Mesothelial cell of epicardium (in vitro differentiated cells): ENCODE results near the gene THEMIS. TPM values are rescaled to one million over a fixed set of nuclear protein-coding genes. Genes with fewer than 3 reads are reported as not detected.
"Not testable (repeated sequence)": the region's sequence is repeated elsewhere in the genome, so short reads cannot be mapped to it uniquely, and the experiment has no call there.

Experiments used
- DNase-seq, 2 experiments: peaks; one replicate each; pipeline ENCODE4 v3.0.0; 2021; ENCODE audit warnings: low spot score in 2 of 2; ENCODE audit not compliant: unreplicated experiment in 2 of 2
- H3K27ac Mint-ChIP-seq: 2 replicates; pipeline ENCODE4 v1.8.0; 2021; ENCODE audit warnings: mixed read lengths
- H3K27me3 Mint-ChIP-seq: 2 replicates; pipeline ENCODE4 v1.8.0; 2021; ENCODE audit warnings: low read depth, mixed read lengths
- H3K36me3 Mint-ChIP-seq: 2 replicates; pipeline ENCODE4 v1.8.0; 2021; ENCODE audit warnings: mixed read lengths
- H3K4me1 Mint-ChIP-seq: 2 replicates; pipeline ENCODE4 v1.8.0; 2021; ENCODE audit warnings: mixed read lengths
- H3K4me3 Mint-ChIP-seq: 2 replicates; pipeline ENCODE4 v1.8.0; 2021; ENCODE audit warnings: mild to moderate bottlenecking, moderate library complexity, mixed read lengths
- H3K9me3 Mint-ChIP-seq: 2 replicates; pipeline ENCODE4 v1.8.0; 2021; ENCODE audit warnings: mixed read lengths
- CTCF ChIP-seq: fragments of 200-600 bp; sonication (generic); IDR thresholded peaks from one replicate; pipeline ENCODE4 v1.5.0; 2021; ENCODE audit warnings: antibody characterized with exemption; ENCODE audit not compliant: unreplicated experiment
- total RNA-seq: library from RNA; stranded (reverse); gene quantifications from 3 replicates; pipeline ENCODE4 v1.2.1, GENCODE V29; 2021

Gene THEMIS
- total RNA-seq, 1 donor from 2014 or later, result not detected

GRCh38 chr6:127933852-127934840 lies 33.3 kb upstream of the THEMIS start:
- no peak for DNase-seq
- Mint-ChIP-seq H3K4me1 (peaks cover 4% of the 10 kb centered on the region), H3K36me3 (no peaks in the 10 kb centered on the region), H3K27ac (no peak overlapping the region), H3K9me3 (peaks cover 10% of the 10 kb centered on the region), H3K4me3 (no peak overlapping the region), H3K27me3 (no peaks in the 10 kb centered on the region)
- no peak for TF ChIP-seq CTCF

GRCh38 chr6:127933137-127933536 lies 32.3 kb upstream of the THEMIS start:
- H3K27ac Mint-ChIP-seq, result no peak overlapping the region
- H3K9me3 Mint-ChIP-seq, result peaks cover 16% of the 10 kb centered on the region
- H3K27me3 Mint-ChIP-seq, result no peaks in the 10 kb centered on the region
- DNase-seq, result no peak
- H3K36me3 Mint-ChIP-seq, result peaks cover 2% of the 10 kb centered on the region
- H3K4me1 Mint-ChIP-seq, result no peaks in the 10 kb centered on the region
- no peak for TF ChIP-seq CTCF
- H3K4me3 Mint-ChIP-seq, result no peak overlapping the region

GRCh38 chr6:127932708-127933107 lies 31.9 kb upstream of the THEMIS start:
- H3K4me3 Mint-ChIP-seq, result no peak overlapping the region
- no peak overlapping the region for H3K27ac Mint-ChIP-seq
- H3K27me3 Mint-ChIP-seq, result no peaks in the 10 kb centered on the region
- peaks cover 2% of the 10 kb centered on the region for H3K36me3 Mint-ChIP-seq
- no peak for DNase-seq
- H3K4me1 Mint-ChIP-seq, result no peaks in the 10 kb centered on the region
- TF ChIP-seq CTCF, result no peak
- H3K9me3 Mint-ChIP-seq, result peaks cover 17% of the 10 kb centered on the region

GRCh38 chr6:127926441-127926840 lies 25.6 kb upstream of the THEMIS start:
- not testable (repeated sequence) for H3K27ac Mint-ChIP-seq, H3K4me3 Mint-ChIP-seq, H3K36me3 Mint-ChIP-seq, H3K27me3 Mint-ChIP-seq, DNase-seq, H3K4me1 Mint-ChIP-seq
- peaks cover 41% of the 10 kb centered on the region for H3K9me3 Mint-ChIP-seq

GRCh38 chr6:127924440-127924839 lies 23.6 kb upstream of the THEMIS start:
- Mint-ChIP-seq H3K9me3 (peaks cover 41% of the 10 kb centered on the region), H3K4me1 (peaks cover 12% of the 10 kb centered on the region)

More at GRCh38 chr6:127924440-127924839, 23.6 kb upstream of the THEMIS start:
- no peak for TF ChIP-seq CTCF
- no peak overlapping the region for H3K27ac Mint-ChIP-seq
- no peak overlapping the region for H3K4me3 Mint-ChIP-seq
- DNase-seq, result no peak
- peaks cover 2% of the 10 kb centered on the region for H3K36me3 Mint-ChIP-seq
- no peaks in the 10 kb centered on the region for H3K27me3 Mint-ChIP-seq
